Liver (tissue), 9 donors: ENCODE measurements around the gene ZSCAN5B. TPM values are rescaled to one million over a fixed set of nuclear protein-coding genes. Genes with fewer than 3 reads are reported as not detected.

Source experiments
- DNase-seq: peaks from one replicate; pipeline ENCODE4 v3.0.0-alpha.2; 2017; ENCODE audit warnings: low spot score
- H3K27ac ChIP-seq, 2 donors: one replicate each; pipeline ENCODE4 v1.7.0; 2013; ENCODE audit warnings: inconsistent platforms in 2 of 2, low read length in 2 of 2, control low read depth in 1 of 2, low read depth in 1 of 2, mild to moderate bottlenecking in 1 of 2
- H3K27me3 ChIP-seq, 4 donors: one replicate each; pipeline versions ENCODE4 v1.6.1 to v1.7.0; 2013; ENCODE audit warnings: low read length in 3 of 4, inconsistent platforms in 1 of 4, mild to moderate bottlenecking in 1 of 4, moderate library complexity in 1 of 4; ENCODE audit not compliant: control insufficient read depth in 4 of 4, insufficient read depth in 4 of 4
- H3K36me3 ChIP-seq, 4 donors: one replicate each; pipeline versions ENCODE4 v1.6.1 to v1.7.0; 2013; ENCODE audit warnings: low read length in 3 of 4, mild to moderate bottlenecking in 3 of 4, low read depth in 1 of 4, moderate library complexity in 1 of 4; ENCODE audit not compliant: control insufficient read depth in 4 of 4, insufficient read depth in 3 of 4
- H3K4me1 ChIP-seq, 4 donors: one replicate each; pipeline versions ENCODE4 v1.6.1 to v1.7.0; 2013; ENCODE audit warnings: low read length in 3 of 4, mild to moderate bottlenecking in 3 of 4, moderate library complexity in 1 of 4; ENCODE audit not compliant: control insufficient read depth in 4 of 4, insufficient read depth in 4 of 4
- H3K4me3 ChIP-seq, 3 donors: one replicate each; pipeline versions ENCODE4 v1.6.1 to v1.7.0; 2013; ENCODE audit warnings: low read length in 3 of 3, control low read depth in 1 of 3, low read depth in 1 of 3, mild to moderate bottlenecking in 1 of 3
- H3K9ac ChIP-seq, 2 donors: one replicate each; pipeline ENCODE4 v1.7.0; 2013; ENCODE audit warnings: low read length in 2 of 2, mild to moderate bottlenecking in 2 of 2, moderate library complexity in 2 of 2, control low read depth in 1 of 2, low read depth in 1 of 2
- H3K9me3 ChIP-seq, 4 donors: one replicate each; pipeline versions ENCODE4 v1.6.1 to v1.7.0; 2013; ENCODE audit warnings: low read length in 3 of 4; ENCODE audit not compliant: control insufficient read depth in 4 of 4
- EGR1 ChIP-seq, 2 donors: IDR thresholded peaks; 2 replicates each; pipeline ENCODE4 v1.6.1; 2016 to 2018; ENCODE audit warnings: antibody characterized with exemption in 2 of 2, low read depth in 2 of 2
- FOXA1 ChIP-seq: IDR thresholded peaks from 2 replicates; pipeline ENCODE4 v1.6.1; 2016; ENCODE audit warnings: antibody characterized with exemption
- GABPA ChIP-seq, 2 donors: IDR thresholded peaks in 1 of 2; conservative IDR thresholded peaks in 1 of 2; 2 replicates each; pipeline ENCODE4 v1.6.1; 2016; ENCODE audit warnings: antibody characterized with exemption in 2 of 2, mild to moderate bottlenecking in 1 of 2, moderate library complexity in 1 of 2
- HNF4G ChIP-seq: IDR thresholded peaks from 2 replicates; pipeline ENCODE4 v1.6.1; 2016; ENCODE audit warnings: antibody characterized with exemption
- RAD21 ChIP-seq, 2 donors: IDR thresholded peaks; 2 replicates each; pipeline ENCODE4 v1.6.1; 2016; ENCODE audit warnings: antibody characterized with exemption in 2 of 2, mild to moderate bottlenecking in 2 of 2
- RXRA ChIP-seq, 2 donors: IDR thresholded peaks; 2 replicates each; pipeline ENCODE4 v1.6.1; 2017 to 2018; ENCODE audit warnings: antibody characterized with exemption in 2 of 2, mild to moderate bottlenecking in 1 of 2
- SP1 ChIP-seq: IDR thresholded peaks from 2 replicates; pipeline ENCODE4 v1.6.1; 2018; ENCODE audit warnings: antibody characterized with exemption, mild to moderate bottlenecking
- YY1 ChIP-seq: IDR thresholded peaks from 2 replicates; pipeline ENCODE4 v1.6.1; 2016; ENCODE audit warnings: antibody characterized with exemption, mild to moderate bottlenecking
- WGBS: extraction: QIAGEN DNeasy Blood & Tissue Kit; methylation state at CpG from one replicate; pipeline ENCODE4 v1.1.7; 2013; 5-methylcytosine and 5-hydroxymethylcytosine counted together
- polyA plus RNA-seq, 2 donors: library from polyadenylated mRNA; stranded (reverse) in 1 of 2; unstranded in 1 of 2; fragments of 200-250 nt in 1 of 2; fragments of >200 nt in 1 of 2; fragmentation: Nextera tagmentation in 1 of 2; extraction: Ambion mirVana in 1 of 2; gene quantifications; one replicate each; pipeline versions ENCODE4 v1.2.1 to v1.2.3, GENCODE V29; 2013 to 2015
- total RNA-seq, 2 donors: library from RNA; depleted of rRNA; stranded (reverse); fragments of >200 nt; gene quantifications; one replicate each; pipeline ENCODE4 v1.2.3, GENCODE V29; 2014
- TF ChIP-seq, protein P1 (sequence below): IDR thresholded peaks from 2 replicates; pipeline ENCODE4 v1.6.1; 2016; ENCODE audit warnings: antibody characterized with exemption
- TF ChIP-seq, protein P2 (sequence below): IDR thresholded peaks from 2 replicates; pipeline ENCODE4 v1.6.1; 2016; ENCODE audit warnings: antibody characterized with exemption
- TF ChIP-seq, protein P3 (sequence below): IDR thresholded peaks from 2 replicates; pipeline ENCODE4 v1.6.1; 2016; ENCODE audit warnings: antibody characterized with exemption, mild to moderate bottlenecking
- donor health status: healthy.
- donor health status: healthy.
- donor health status: healthy.
- donor health status: healthy.
- donor health status: healthy.

ZSCAN5B gene
- total and polyA plus RNA-seq, 4 donors: 0.08 TPM; not detected in 3

DNA sequence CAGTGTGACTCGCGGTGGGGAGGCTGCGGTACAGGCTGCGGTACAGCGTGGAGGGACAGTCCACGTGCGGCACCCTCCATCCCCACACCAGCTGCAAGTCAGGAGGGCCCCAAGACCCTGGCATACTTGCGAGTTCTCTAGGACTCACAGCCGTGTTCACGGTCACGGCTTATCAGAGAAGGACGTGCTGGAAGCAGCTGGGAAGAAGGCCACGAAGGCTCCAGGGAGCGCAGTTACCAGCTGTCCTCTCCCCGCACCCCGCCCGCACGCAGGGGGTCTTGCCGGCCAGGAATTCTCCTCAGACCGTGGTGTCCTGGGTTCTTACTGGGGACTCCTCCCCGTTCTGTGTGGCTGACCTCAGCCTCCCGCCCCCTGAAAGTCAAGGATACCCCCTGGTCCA is 50.3 kb downstream of the ZSCAN5B start:
- no peak overlapping the region for H3K27ac ChIP-seq
- no peak overlapping the region for H3K4me3 ChIP-seq
- H3K27me3 ChIP-seq: no peaks in the 10 kb centered on the region
- peaks cover 10 to 40% (median 33%) of the 10 kb centered on the region in 4 donors for H3K4me1 ChIP-seq
- H3K36me3 ChIP-seq: peaks cover 5 to 14% (median 10%) of the 10 kb centered on the region in 4 donors
- DNase-seq: no peak
- whole genome bisulfite sequencing: 97% methylated on average over 22 of the region's 22 CpGs
- H3K9me3 ChIP-seq: no peaks in the 10 kb centered on the region
- TF ChIP-seq EGR1 (IDR thresholded peaks at IDR 0.05; ENCODE audit: low read depth in 2 of 2): no peak
- TF ChIP-seq GABPA (IDR thresholded peaks at IDR 0.05 in 1 of 2, conservative IDR thresholded peaks at IDR 0.05 in 1 of 2): no peak
- no peak overlapping the region for H3K9ac ChIP-seq

DNA sequence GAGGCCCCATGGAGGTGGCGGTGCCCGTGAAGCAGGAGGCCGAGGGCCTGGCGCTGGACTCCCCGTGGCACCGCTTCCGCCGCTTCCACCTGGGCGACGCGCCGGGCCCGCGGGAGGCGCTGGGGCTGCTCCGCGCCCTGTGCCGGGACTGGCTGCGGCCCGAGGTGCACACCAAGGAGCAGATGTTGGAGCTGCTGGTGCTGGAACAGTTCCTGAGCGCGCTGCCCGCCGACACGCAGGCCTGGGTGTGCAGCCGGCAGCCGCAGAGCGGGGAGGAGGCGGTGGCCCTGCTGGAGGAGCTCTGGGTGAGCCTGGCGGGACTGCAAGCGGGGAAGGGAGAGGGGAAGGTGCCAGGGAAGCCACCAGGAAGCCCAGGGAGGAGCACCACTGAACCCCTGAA is 50.7 kb downstream of the ZSCAN5B start:
- Histone ChIP-seq H3K27ac (no peak overlapping the region), H3K9me3 (no peaks in the 10 kb centered on the region), H3K27me3 (no peaks in the 10 kb centered on the region), H3K4me1 (peaks cover 10 to 44% (median 36%) of the 10 kb centered on the region in 4 donors), H3K4me3 (no peak overlapping the region), H3K36me3 (peaks cover 5 to 14% (median 10%) of the 10 kb centered on the region in 4 donors), H3K9ac (no peak overlapping the region)
- TF ChIP-seq YY1 (no peak), FOXA1 (no peak), SP1 (no peak), HNF4G (no peak)
- DNase-seq: no peak
- WGBS: 97% methylated on average over 31 of the region's 31 CpGs

DNA sequence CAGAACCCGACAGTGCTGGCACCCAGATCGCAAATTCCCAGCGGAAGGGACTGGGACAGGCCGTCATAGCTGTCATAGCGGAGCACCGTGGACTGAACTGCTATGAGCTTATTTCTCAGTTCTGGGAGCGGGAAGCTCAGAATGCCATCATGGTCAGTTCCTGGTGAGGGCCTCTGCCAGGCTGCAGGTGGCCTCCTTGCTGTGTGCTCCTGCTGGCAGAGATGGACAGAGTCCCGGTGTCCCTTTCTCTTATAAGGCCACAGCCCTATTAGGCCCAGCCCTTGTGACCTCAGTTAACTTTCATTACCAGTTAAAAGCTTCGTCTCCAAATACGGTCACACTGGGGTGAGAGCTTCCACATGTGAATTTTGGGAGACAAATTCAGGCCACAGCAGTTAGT is 51.9 kb downstream of the ZSCAN5B start:
- Histone ChIP-seq H3K4me1 (peaks cover 10 to 47% (median 40%) of the 10 kb centered on the region in 4 donors), H3K9ac (peak overlapping the region in 1 of 2 donors; percentile 31), H3K4me3 (no peak overlapping the region), H3K27me3 (no peaks in the 10 kb centered on the region), H3K36me3 (peaks cover 5 to 14% (median 10%) of the 10 kb centered on the region in 4 donors), H3K27ac (peak overlapping the region in 1 of 2 donors; percentile 22), H3K9me3 (no peaks in the 10 kb centered on the region)
- no peak for DNase-seq
- TF ChIP-seq SP1 (no peak), RXRA (IDR thresholded peaks at IDR 0.05) (peak; percentile 39), RAD21 (IDR thresholded peaks at IDR 0.05) (peak in 1 of 2 donors; percentile 15)
- TF ChIP-seq, protein P1, sequence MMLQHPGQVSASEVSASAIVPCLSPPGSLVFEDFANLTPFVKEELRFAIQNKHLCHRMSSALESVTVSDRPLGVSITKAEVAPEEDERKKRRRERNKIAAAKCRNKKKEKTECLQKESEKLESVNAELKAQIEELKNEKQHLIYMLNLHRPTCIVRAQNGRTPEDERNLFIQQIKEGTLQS: no peak
- TF ChIP-seq, protein P2, sequence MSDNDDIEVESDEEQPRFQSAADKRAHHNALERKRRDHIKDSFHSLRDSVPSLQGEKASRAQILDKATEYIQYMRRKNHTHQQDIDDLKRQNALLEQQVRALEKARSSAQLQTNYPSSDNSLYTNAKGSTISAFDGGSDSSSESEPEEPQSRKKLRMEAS: no peak
- TF ChIP-seq, protein P3, sequence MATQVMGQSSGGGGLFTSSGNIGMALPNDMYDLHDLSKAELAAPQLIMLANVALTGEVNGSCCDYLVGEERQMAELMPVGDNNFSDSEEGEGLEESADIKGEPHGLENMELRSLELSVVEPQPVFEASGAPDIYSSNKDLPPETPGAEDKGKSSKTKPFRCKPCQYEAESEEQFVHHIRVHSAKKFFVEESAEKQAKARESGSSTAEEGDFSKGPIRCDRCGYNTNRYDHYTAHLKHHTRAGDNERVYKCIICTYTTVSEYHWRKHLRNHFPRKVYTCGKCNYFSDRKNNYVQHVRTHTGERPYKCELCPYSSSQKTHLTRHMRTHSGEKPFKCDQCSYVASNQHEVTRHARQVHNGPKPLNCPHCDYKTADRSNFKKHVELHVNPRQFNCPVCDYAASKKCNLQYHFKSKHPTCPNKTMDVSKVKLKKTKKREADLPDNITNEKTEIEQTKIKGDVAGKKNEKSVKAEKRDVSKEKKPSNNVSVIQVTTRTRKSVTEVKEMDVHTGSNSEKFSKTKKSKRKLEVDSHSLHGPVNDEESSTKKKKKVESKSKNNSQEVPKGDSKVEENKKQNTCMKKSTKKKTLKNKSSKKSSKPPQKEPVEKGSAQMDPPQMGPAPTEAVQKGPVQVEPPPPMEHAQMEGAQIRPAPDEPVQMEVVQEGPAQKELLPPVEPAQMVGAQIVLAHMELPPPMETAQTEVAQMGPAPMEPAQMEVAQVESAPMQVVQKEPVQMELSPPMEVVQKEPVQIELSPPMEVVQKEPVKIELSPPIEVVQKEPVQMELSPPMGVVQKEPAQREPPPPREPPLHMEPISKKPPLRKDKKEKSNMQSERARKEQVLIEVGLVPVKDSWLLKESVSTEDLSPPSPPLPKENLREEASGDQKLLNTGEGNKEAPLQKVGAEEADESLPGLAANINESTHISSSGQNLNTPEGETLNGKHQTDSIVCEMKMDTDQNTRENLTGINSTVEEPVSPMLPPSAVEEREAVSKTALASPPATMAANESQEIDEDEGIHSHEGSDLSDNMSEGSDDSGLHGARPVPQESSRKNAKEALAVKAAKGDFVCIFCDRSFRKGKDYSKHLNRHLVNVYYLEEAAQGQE: no peak
- 62% methylated on average over 10 of the region's 10 CpGs for WGBS
